ENCODE measurements around the gene COMMD1.
A peak's percentile ranks its signal among the peaks of the same experiment; 100 is the strongest.

The COMMD1 gene

GRCh38 chr2:61961231-61961901 is 55.9 kb downstream of the COMMD1 start:
- no peak for DNase-seq (ENCODE audit: low spot score)
- no peak overlapping the region for H3K27ac ChIP-seq
- ChIA-PET CTCF (no interaction called here), POLR2A (ENCODE audit: low non-redundant PET) (no interaction called here)
- TF ChIP-seq, protein P1, sequence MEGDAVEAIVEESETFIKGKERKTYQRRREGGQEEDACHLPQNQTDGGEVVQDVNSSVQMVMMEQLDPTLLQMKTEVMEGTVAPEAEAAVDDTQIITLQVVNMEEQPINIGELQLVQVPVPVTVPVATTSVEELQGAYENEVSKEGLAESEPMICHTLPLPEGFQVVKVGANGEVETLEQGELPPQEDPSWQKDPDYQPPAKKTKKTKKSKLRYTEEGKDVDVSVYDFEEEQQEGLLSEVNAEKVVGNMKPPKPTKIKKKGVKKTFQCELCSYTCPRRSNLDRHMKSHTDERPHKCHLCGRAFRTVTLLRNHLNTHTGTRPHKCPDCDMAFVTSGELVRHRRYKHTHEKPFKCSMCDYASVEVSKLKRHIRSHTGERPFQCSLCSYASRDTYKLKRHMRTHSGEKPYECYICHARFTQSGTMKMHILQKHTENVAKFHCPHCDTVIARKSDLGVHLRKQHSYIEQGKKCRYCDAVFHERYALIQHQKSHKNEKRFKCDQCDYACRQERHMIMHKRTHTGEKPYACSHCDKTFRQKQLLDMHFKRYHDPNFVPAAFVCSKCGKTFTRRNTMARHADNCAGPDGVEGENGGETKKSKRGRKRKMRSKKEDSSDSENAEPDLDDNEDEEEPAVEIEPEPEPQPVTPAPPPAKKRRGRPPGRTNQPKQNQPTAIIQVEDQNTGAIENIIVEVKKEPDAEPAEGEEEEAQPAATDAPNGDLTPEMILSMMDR (conservative IDR thresholded peaks at IDR 0.05; ENCODE audit: low read depth), result no peak

- DNase-seq (ENCODE audit: low spot score), result no peak
Measured at GRCh38 chr2:61962095-61962984, 56.9 kb downstream of the COMMD1 start.

DNA sequence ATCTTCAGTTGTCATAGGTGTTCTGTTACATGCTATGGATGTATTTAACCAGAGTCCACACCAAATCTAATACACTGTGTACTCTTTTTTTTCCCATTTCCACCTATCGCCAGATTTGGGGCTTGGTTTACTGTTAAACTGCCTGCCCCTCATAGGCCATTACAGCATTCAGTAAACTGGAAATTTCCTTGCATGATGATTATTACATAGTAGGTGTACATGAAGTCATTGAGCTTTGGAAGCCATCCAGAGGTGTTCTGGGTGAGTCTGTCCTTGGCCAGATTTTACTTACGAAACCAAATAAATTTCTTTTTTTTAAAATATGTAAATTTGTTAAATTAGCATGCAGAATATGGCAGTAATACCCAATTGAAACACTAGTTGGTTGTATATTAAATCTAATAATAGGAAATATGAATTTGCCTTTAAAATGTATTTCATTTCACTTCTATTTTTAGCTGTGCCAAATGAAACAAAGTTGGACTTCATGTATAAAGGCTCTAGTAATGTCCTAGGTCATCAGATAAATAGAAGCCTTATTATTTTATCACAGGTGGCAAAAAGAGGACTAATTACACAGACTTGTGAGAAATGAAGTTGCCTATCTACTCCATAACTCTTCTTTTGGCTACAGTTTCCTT is 60.7 kb downstream of the COMMD1 start:
- DNase-seq (ENCODE audit: low spot score), result no peak
- TF ChIP-seq, protein P1 (conservative IDR thresholded peaks at IDR 0.05; ENCODE audit: low read depth), result no peak
- ChIA-PET CTCF (no interaction called here), POLR2A (ENCODE audit: low non-redundant PET) (no interaction called here)
- no peak overlapping the region for H3K27ac ChIP-seq

More at GRCh38 chr2:61962095-61962984, 56.9 kb downstream of the COMMD1 start:
- ChIA-PET POLR2A (ENCODE audit: low non-redundant PET) (no interaction called here), CTCF (no interaction called here)
- TF ChIP-seq, protein P1 (conservative IDR thresholded peaks at IDR 0.05; ENCODE audit: low read depth), result no peak
- H3K27ac ChIP-seq, result no peak overlapping the region

DNA sequence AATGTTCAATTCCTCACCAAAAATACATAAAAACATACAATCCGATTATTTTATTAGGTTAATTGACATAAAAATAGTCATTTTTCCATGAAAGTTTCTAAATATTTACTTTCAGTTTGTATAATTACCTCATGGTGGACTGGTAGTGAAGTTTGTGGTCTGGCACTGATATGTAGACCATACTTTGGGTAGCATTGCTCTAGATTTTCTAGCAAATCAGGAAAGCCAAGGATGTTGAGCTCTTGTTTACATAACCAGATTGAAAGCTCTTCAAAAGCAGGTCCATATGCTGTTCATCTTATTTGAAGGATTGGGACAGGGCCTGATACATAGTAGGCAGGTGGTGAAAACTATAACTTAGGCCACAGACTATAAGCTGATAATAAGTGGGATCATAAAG is 61.8 kb downstream of the COMMD1 start:
- TF ChIP-seq, protein P1 (conservative IDR thresholded peaks at IDR 0.05; ENCODE audit: low read depth), result no peak
- POLR2A ChIA-PET (ENCODE audit: low non-redundant PET), result no interaction called here
- CTCF ChIA-PET, result no interaction called here
- no peak overlapping the region for H3K27ac ChIP-seq
- DNase-seq (ENCODE audit: low spot score), result no peak

DNA sequence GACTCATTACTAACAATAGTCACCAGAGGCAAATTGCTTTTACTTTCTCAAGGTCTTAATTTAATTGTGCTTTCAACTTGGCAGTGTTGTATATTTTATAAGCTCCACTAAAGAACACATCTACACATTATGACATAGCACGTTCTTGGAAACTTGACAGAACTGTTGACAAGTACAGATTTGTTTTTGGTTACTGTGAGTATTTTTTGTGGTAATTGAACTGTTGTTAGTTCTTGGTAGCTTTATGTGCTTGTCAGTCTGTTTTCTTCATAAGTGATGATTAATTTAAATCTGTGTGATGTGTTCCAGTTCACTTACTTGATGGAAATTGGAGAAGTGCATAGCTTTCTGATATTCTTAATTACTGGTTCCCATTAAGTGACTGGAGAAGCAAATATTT is 63.9 kb downstream of the COMMD1 start:
- ChIA-PET CTCF (interaction anchor here (0.7 kb wide), 1 partner anchor 78 kb away, joined by 3 read pairs; no protein-coding TSS in a partner anchor), POLR2A (ENCODE audit: low non-redundant PET) (no interaction called here)
- TF ChIP-seq, protein P1 (conservative IDR thresholded peaks at IDR 0.05; ENCODE audit: low read depth), result no peak
- H3K27ac ChIP-seq, result no peak overlapping the region
- no peak for DNase-seq (ENCODE audit: low spot score)

GRCh38 chr2:61970807-61971556 is 65.5 kb downstream of the COMMD1 start:
- DNase-seq (ENCODE audit: low spot score), result no peak
- peak overlapping the region; percentile 54 for H3K27ac ChIP-seq
- CTCF ChIA-PET, result no interaction called here
- POLR2A ChIA-PET (ENCODE audit: low non-redundant PET), result no interaction called here
- TF ChIP-seq, protein P1 (conservative IDR thresholded peaks at IDR 0.05; ENCODE audit: low read depth), result 0 out of 2 replicates have a peak, but pooled peaks have one; percentile 19
